ENCODE results near the gene OR2Y1.

Gene OR2Y1

DNA sequence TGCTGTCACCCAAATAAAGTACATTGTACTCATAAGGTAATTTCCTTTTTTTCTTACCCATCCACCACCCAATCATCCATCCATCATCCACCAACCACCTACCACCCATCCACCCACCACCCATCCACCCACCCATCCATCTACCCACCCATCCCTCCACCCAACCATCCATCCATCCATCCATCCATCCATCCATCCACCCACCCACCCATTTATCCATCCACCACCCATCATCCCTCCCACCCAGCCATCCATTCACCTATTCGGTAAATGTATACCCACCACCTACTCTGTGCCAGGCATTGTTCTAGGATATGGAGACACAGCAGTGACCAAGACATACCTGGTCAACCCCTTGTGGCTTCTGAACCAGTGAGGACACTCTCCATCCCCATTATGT, 37.6 kb upstream of the OR2Y1 start:
- CTCF ChIA-PET = no interaction called here

DNA sequence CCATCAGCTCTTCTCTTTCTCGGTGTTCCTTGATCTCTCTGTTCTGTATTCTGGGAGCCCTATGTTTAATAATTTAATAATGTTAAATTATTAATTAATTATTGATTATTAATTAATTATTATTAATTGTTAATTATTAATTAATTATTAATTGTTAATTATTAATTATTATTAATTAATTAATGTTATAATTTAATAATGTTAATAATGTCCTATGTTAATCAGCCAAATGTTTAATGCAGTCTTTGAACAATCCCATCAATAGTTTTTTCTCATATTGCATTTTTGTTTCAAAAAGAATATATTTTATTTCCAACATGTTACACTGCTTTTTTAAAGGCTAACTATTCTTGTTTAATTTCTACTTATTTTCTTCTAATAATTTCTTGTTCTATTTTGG, 36.5 kb upstream of the OR2Y1 start:
- no peak for DNase-seq (ENCODE audit: low read depth, low spot score)
- TF ChIP-seq, protein P1, sequence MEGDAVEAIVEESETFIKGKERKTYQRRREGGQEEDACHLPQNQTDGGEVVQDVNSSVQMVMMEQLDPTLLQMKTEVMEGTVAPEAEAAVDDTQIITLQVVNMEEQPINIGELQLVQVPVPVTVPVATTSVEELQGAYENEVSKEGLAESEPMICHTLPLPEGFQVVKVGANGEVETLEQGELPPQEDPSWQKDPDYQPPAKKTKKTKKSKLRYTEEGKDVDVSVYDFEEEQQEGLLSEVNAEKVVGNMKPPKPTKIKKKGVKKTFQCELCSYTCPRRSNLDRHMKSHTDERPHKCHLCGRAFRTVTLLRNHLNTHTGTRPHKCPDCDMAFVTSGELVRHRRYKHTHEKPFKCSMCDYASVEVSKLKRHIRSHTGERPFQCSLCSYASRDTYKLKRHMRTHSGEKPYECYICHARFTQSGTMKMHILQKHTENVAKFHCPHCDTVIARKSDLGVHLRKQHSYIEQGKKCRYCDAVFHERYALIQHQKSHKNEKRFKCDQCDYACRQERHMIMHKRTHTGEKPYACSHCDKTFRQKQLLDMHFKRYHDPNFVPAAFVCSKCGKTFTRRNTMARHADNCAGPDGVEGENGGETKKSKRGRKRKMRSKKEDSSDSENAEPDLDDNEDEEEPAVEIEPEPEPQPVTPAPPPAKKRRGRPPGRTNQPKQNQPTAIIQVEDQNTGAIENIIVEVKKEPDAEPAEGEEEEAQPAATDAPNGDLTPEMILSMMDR (IDR thresholded peaks at IDR 0.05; ENCODE audit: insufficient read depth, low read length, missing control alignments) = no peak
- ChIA-PET POLR2A (no interaction called here), CTCF (no interaction called here)
- no peak overlapping the region for H3K4me3 ChIP-seq (ENCODE audit: low read depth, low read length)

More for the DNA sequence above, 37.6 kb upstream of the OR2Y1 start:
- no peak overlapping the region for H3K4me3 ChIP-seq (ENCODE audit: low read depth, low read length)
- no peak for DNase-seq (ENCODE audit: low read depth, low spot score)
- TF ChIP-seq, protein P1 (IDR thresholded peaks at IDR 0.05; ENCODE audit: insufficient read depth, low read length, missing control alignments) = no peak
- POLR2A ChIA-PET = no interaction called here

DNA sequence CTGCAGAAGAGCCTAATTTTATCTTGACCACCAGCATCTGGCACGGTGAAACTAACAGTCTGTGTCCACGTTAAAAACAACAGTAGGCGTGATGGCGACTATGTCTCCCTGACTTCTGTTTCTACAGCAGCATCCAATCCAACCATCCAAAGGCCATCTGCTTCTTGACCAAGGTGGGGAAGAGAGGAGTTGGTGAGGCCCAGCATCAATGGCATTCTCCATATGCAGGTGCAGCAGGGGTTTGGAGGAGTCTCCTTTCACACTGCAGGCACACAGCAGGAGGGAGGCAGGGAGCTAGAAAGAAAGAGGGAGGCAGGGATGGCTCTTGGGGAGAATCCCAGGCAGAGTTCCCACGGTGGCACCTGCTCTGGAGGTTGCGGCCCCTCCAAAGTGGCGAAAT, 35.8 kb upstream of the OR2Y1 start:
- ChIA-PET POLR2A (no interaction called here), CTCF (no interaction called here)
- no peak overlapping the region for H3K4me3 ChIP-seq (ENCODE audit: low read depth, low read length)
- TF ChIP-seq, protein P1 (IDR thresholded peaks at IDR 0.05; ENCODE audit: insufficient read depth, low read length, missing control alignments) = no peak
- DNase-seq (ENCODE audit: low read depth, low spot score) = no peak

DNA sequence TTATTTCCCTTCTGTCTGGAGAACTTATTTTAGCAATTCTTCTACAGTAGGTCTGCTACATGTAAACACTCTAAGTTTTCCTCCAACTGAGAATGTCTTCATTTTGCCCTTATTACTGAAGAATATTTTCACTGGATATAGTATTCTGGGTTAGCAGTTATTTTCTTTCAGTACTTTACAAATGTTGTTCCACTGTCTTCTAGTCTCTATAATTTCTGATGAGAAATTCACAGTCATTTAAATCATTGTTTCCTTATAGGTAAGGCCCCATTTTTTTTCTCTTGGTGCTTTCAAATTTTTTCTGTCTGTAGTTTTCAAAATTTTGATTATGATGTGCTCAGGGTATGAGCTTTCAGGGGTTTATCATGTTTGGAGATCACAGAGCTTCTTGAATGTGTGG, 32.0 kb upstream of the OR2Y1 start:
- no peak overlapping the region for H3K4me3 ChIP-seq (ENCODE audit: low read depth, low read length)
- ChIA-PET POLR2A (no interaction called here), CTCF (no interaction called here)
- TF ChIP-seq, protein P1 (IDR thresholded peaks at IDR 0.05; ENCODE audit: insufficient read depth, low read length, missing control alignments) = no peak
- DNase-seq (ENCODE audit: low read depth, low spot score) = no peak

DNA sequence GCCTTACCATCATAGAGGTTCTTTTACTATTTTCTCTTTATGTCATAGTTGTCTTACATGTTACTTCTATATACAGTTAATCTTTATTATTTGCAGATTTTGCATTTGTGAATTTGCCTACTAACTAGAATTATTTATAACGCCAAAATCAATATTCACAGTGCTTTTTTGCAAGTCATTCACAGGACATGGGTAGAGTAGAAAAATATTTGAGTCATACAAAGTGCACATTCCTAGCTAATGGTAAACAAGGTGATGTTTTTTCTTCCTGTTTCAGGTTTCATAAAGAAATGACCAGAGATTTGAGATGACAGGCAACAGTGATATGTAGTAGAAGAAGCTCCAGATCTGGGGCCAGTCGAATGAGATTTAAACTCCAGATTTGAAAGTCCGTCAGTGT, 30.0 kb upstream of the OR2Y1 start:
- TF ChIP-seq, protein P1 (IDR thresholded peaks at IDR 0.05; ENCODE audit: insufficient read depth, low read length, missing control alignments) = no peak
- ChIA-PET POLR2A (no interaction called here), CTCF (no interaction called here)

DNA sequence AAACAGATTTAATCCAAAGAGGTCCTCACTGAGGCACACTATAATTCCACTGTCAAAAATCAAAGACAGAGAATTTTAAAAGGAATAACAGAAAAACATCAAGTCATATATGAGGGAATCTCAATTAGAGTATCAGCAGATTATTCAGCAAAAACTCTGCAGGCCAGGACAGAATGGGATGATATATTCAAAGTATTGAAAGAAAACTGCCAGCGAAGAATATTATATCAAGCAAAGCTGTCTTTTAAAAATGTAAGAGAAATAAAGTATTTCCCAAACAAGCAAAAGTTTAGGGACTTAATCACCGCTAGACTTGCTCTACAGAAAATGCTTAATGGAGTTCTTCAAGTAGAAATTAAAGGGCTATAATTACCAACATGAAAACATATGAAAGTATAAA, 15.7 kb upstream of the OR2Y1 start:
- TF ChIP-seq, protein P1 (IDR thresholded peaks at IDR 0.05; ENCODE audit: insufficient read depth, low read length, missing control alignments) = no peak
- no peak overlapping the region for H3K4me3 ChIP-seq (ENCODE audit: low read depth, low read length)
- ChIA-PET POLR2A (no interaction called here), CTCF (no interaction called here)
- no peak for DNase-seq (ENCODE audit: low read depth, low spot score)

More for the DNA sequence above, 30.0 kb upstream of the OR2Y1 start:
- no peak overlapping the region for H3K4me3 ChIP-seq (ENCODE audit: low read depth, low read length)
- no peak for DNase-seq (ENCODE audit: low read depth, low spot score)

All from AG04449 (cell line).